H9 (cell line): ENCODE data around the gene DISP1. TPM values are rescaled to one million over a fixed set of nuclear protein-coding genes. Genes with fewer than 3 reads are reported as not detected.

Experiments
- DNase-seq: peaks from one replicate; pipeline ENCODE4 v3.0.0-alpha.2; 2017
- H2AFZ ChIP-seq: one replicate; pipeline ENCODE4 v1.6.1; 2013; ENCODE audit warnings: mild to moderate bottlenecking, low read length, control low read depth, moderate library complexity
- H2AK5ac ChIP-seq: 2 replicates; pipeline ENCODE4 v1.6.1; 2013; ENCODE audit warnings: low read length, control low read depth, mixed read lengths; ENCODE audit not compliant: insufficient read length
- H2BK120ac ChIP-seq: one replicate; pipeline ENCODE4 v1.6.1; 2013; ENCODE audit warnings: low read depth, mild to moderate bottlenecking, low read length, control low read depth, inconsistent platforms; ENCODE audit not compliant: poor library complexity, severe bottlenecking
- H2BK12ac ChIP-seq: 2 replicates; pipeline ENCODE4 v1.6.1; 2013; ENCODE audit warnings: low read length, control low read depth, mixed read lengths, low read depth; ENCODE audit not compliant: insufficient read length
- H2BK15ac ChIP-seq: 2 replicates; pipeline ENCODE4 v1.6.1; 2013; ENCODE audit warnings: low read depth, low read length, control low read depth
- H2BK20ac ChIP-seq: one replicate; pipeline ENCODE4 v1.6.1; 2013; ENCODE audit warnings: low read depth, mild to moderate bottlenecking, low read length, control low read depth, inconsistent platforms; ENCODE audit not compliant: poor library complexity, severe bottlenecking
- H2BK5ac ChIP-seq: 2 replicates; pipeline ENCODE4 v1.6.1; 2013; ENCODE audit warnings: low read length, control low read depth, mixed read lengths; ENCODE audit not compliant: insufficient read length
- H3K14ac ChIP-seq: 2 replicates; pipeline ENCODE4 v1.6.1; 2013; ENCODE audit warnings: low read length, control low read depth; ENCODE audit not compliant: insufficient read depth
- H3K18ac ChIP-seq: 2 replicates; pipeline ENCODE4 v1.6.1; 2013; ENCODE audit warnings: low read depth, mild to moderate bottlenecking, mixed read lengths, low read length, control low read depth; ENCODE audit not compliant: insufficient read length
- H3K23ac ChIP-seq: 2 replicates; pipeline ENCODE4 v1.6.1; 2013; ENCODE audit warnings: low read length, control low read depth, mixed read lengths, low read depth; ENCODE audit not compliant: insufficient read length
- H3K23me2 ChIP-seq: 2 replicates; pipeline ENCODE4 v1.6.1; 2013; ENCODE audit warnings: low read depth, mild to moderate bottlenecking, mixed read lengths, low read length, control low read depth; ENCODE audit not compliant: insufficient read length, poor library complexity, severe bottlenecking
- H3K27ac ChIP-seq: 2 replicates; pipeline ENCODE4 v1.5.1; 2013; ENCODE audit warnings: low read length, control low read depth, mixed read lengths, low read depth; ENCODE audit not compliant: insufficient read length
- H3K27me3 ChIP-seq: 2 replicates; pipeline ENCODE4 v1.6.1; 2013; ENCODE audit warnings: low read length, control low read depth, inconsistent platforms; ENCODE audit not compliant: insufficient read depth
- H3K4ac ChIP-seq: 2 replicates; pipeline ENCODE4 v1.6.1; 2013; ENCODE audit warnings: low read depth, mild to moderate bottlenecking, control low read depth, inconsistent platforms, low read length, moderate library complexity
- H3K4me1 ChIP-seq: 2 replicates; pipeline ENCODE4 v1.6.1; 2013; ENCODE audit warnings: low read length, control low read depth, inconsistent platforms; ENCODE audit not compliant: insufficient read depth
- H3K4me2 ChIP-seq: 2 replicates; pipeline ENCODE4 v1.6.1; 2013; ENCODE audit warnings: low read length, control low read depth, mixed read lengths; ENCODE audit not compliant: insufficient read length, insufficient read depth
- H3K56ac ChIP-seq: 2 replicates; pipeline ENCODE4 v1.6.1; 2013; ENCODE audit warnings: low read depth, mild to moderate bottlenecking, mixed read lengths, low read length, control low read depth; ENCODE audit not compliant: insufficient read length
- H3K79me1 ChIP-seq: 2 replicates; pipeline ENCODE4 v1.6.1; 2013; ENCODE audit warnings: low read depth, mild to moderate bottlenecking, moderate library complexity, low read length, control low read depth, inconsistent platforms; ENCODE audit not compliant: insufficient read depth, poor library complexity, severe bottlenecking
- H3K79me2 ChIP-seq: 2 replicates; pipeline ENCODE4 v1.6.1; 2013; ENCODE audit warnings: low read length, control low read depth, inconsistent platforms; ENCODE audit not compliant: insufficient read depth
- H3K9ac ChIP-seq: 2 replicates; pipeline ENCODE4 v1.6.1; 2013; ENCODE audit warnings: low read length, control low read depth, mixed read lengths; ENCODE audit not compliant: insufficient read length; ENCODE audit errors: extremely low read depth
- H3K9me3 ChIP-seq: one replicate; pipeline ENCODE4 v1.6.1; 2013; ENCODE audit warnings: low read depth, low read length, inconsistent platforms; ENCODE audit not compliant: control insufficient read depth
- H3T11ph ChIP-seq: one replicate; pipeline ENCODE4 v1.6.1; 2013; ENCODE audit warnings: mild to moderate bottlenecking, low read length, control low read depth, inconsistent platforms
- H4K20me1 ChIP-seq: one replicate; pipeline ENCODE4 v1.6.1; 2013; ENCODE audit not compliant: control insufficient read depth, insufficient read length, insufficient read depth
- H4K5ac ChIP-seq: 2 replicates; pipeline ENCODE4 v1.6.1; 2013; ENCODE audit warnings: low read depth, mild to moderate bottlenecking, mixed read lengths, low read length, control low read depth; ENCODE audit not compliant: insufficient read length
- H4K8ac ChIP-seq: replicated peaks from 2 replicates; pipeline ENCODE4 v1.6.1; 2013; ENCODE audit warnings: low read length, control low read depth, mixed read lengths, low read depth; ENCODE audit not compliant: insufficient read length
- H4K91ac ChIP-seq: 2 replicates; pipeline ENCODE4 v1.6.1; 2013; ENCODE audit warnings: low read depth, mild to moderate bottlenecking, moderate library complexity, mixed read lengths, low read length, control low read depth; ENCODE audit not compliant: insufficient read length
- H3K27ac Mint-ChIP-seq, 3 experiments: 2 replicates in 2 of 3; 3 replicates in 1 of 3; pipeline ENCODE4 v1.8.0; 2020 to 2021; ENCODE audit warnings: mixed read lengths in 3 of 3, mild to moderate bottlenecking in 1 of 3, moderate library complexity in 1 of 3
- H3K27me3 Mint-ChIP-seq: 2 replicates; pipeline ENCODE4 v1.8.0; 2021; ENCODE audit warnings: low read depth, mild to moderate bottlenecking, moderate library complexity, mixed read lengths
- H3K36me3 Mint-ChIP-seq, 3 experiments: 2 replicates in 2 of 3; 3 replicates in 1 of 3; pipeline ENCODE4 v1.8.0; 2020 to 2021; ENCODE audit warnings: low read depth in 3 of 3, mixed read lengths in 3 of 3; ENCODE audit not compliant: insufficient read depth in 1 of 3
- H3K4me1 Mint-ChIP-seq, 2 experiments: 2 replicates each; pipeline ENCODE4 v1.8.0; 2020; ENCODE audit warnings: mixed read lengths in 2 of 2
- H3K4me3 Mint-ChIP-seq, 2 experiments: 2 replicates in 1 of 2; 3 replicates in 1 of 2; pipeline ENCODE4 v1.8.0; 2020 to 2021; ENCODE audit warnings: mild to moderate bottlenecking in 2 of 2, mixed read lengths in 2 of 2, moderate library complexity in 1 of 2
- H3K9me3 Mint-ChIP-seq, 2 experiments: 2 replicates in 1 of 2; 3 replicates in 1 of 2; pipeline ENCODE4 v1.8.0; 2020; ENCODE audit warnings: mild to moderate bottlenecking in 2 of 2, mixed read lengths in 2 of 2, moderate library complexity in 1 of 2
- CTCF ChIP-seq: fragments of 200-600 bp; sonication (generic); conservative IDR thresholded peaks from 3 replicates; pipeline ENCODE4 v1.8.0; 2021; ENCODE audit warnings: antibody characterized with exemption, mild to moderate bottlenecking
- WGBS: extraction: QIAGEN DNeasy Blood & Tissue Kit; methylation state at CpG from one replicate; pipeline ENCODE4 v1.1.7; 2013; ENCODE audit warnings: missing lambda C conversion rate, low lambda C conversion rate, mixed read lengths; ENCODE audit not compliant: insufficient read length; ENCODE audit errors: extremely low coverage; 5-methylcytosine and 5-hydroxymethylcytosine counted together
- total RNA-seq: library from RNA; stranded (reverse); gene quantifications from 2 replicates; pipeline ENCODE4 v1.2.1, GENCODE V29; 2021

DISP1 gene
- total RNA-seq, 1 experiment from 2014 or later = 2.6 TPM

GRCh38 chr1:222787729-222788128 is 27.1 kb upstream of the DISP1 start:
- Mint-ChIP-seq H3K9me3 (no peaks in the 10 kb centered on the region; a peak in 1 of 5 replicates), H3K4me3 (no peak overlapping the region), H3K27me3 (peaks cover 19% of the 10 kb centered on the region), H3K27ac (no peak overlapping the region), H3K36me3 (no peaks in the 10 kb centered on the region), H3K4me1 (no peaks in the 10 kb centered on the region)
- H2BK15ac ChIP-seq = no peak overlapping the region
- no peak overlapping the region for H2BK20ac ChIP-seq
- no peak overlapping the region for H2BK5ac ChIP-seq
- H3K4ac ChIP-seq = no peak overlapping the region
- H3K9me3 ChIP-seq = no peaks in the 10 kb centered on the region
- no peaks in the 10 kb centered on the region for H3K4me1 ChIP-seq
- no peaks in the 10 kb centered on the region for H3K79me1 ChIP-seq
- no peak overlapping the region for H4K8ac ChIP-seq
- no peak overlapping the region for H4K5ac ChIP-seq
- no peak overlapping the region for H3T11ph ChIP-seq
- H3K23me2 ChIP-seq = no peaks in the 10 kb centered on the region
- no CpG with 5 or more reads among the region's 4 CpGs for WGBS
- no peak overlapping the region for H3K27ac ChIP-seq
- no peaks in the 10 kb centered on the region for H4K20me1 ChIP-seq
- H3K9ac ChIP-seq = no peak overlapping the region
- no peak for DNase-seq
- no peak for TF ChIP-seq CTCF
- no peak overlapping the region for H3K23ac ChIP-seq
- no peak overlapping the region for H3K4me2 ChIP-seq
- no peak overlapping the region for H2AFZ ChIP-seq
- no peak overlapping the region for H3K18ac ChIP-seq
- H2AK5ac ChIP-seq = no peak overlapping the region
- H3K56ac ChIP-seq = no peak overlapping the region
- H3K79me2 ChIP-seq = no peaks in the 10 kb centered on the region
- no peaks in the 10 kb centered on the region for H3K27me3 ChIP-seq
- H3K14ac ChIP-seq = no peak overlapping the region
- H4K91ac ChIP-seq = no peak overlapping the region
- H2BK120ac ChIP-seq = no peak overlapping the region
- H2BK12ac ChIP-seq = no peak overlapping the region
